Endothelial cell (in vitro differentiated cells): ENCODE results near the gene ATP8A2. TPM values are rescaled to one million over a fixed set of nuclear protein-coding genes. Genes with fewer than 3 reads are reported as not detected.

Experiments
- DNase-seq: peaks from one replicate; pipeline ENCODE4 v3.0.0; 2021; ENCODE audit warnings: low spot score
- H3K27ac Mint-ChIP-seq: one replicate; pipeline ENCODE4 v1.8.0; 2021; ENCODE audit warnings: mixed read lengths, inconsistent platforms; ENCODE audit not compliant: unreplicated experiment
- H3K27me3 Mint-ChIP-seq: one replicate; pipeline ENCODE4 v1.8.0; 2021; ENCODE audit warnings: mild to moderate bottlenecking, moderate library complexity, mixed read lengths, inconsistent platforms; ENCODE audit not compliant: unreplicated experiment
- H3K36me3 Mint-ChIP-seq: one replicate; pipeline ENCODE4 v1.8.0; 2021; ENCODE audit warnings: mild to moderate bottlenecking, low read depth, mixed read lengths, inconsistent platforms; ENCODE audit not compliant: unreplicated experiment
- H3K4me1 Mint-ChIP-seq: one replicate; pipeline ENCODE4 v1.8.0; 2021; ENCODE audit warnings: mild to moderate bottlenecking, mixed read lengths, inconsistent platforms; ENCODE audit not compliant: unreplicated experiment
- H3K4me3 Mint-ChIP-seq: one replicate; pipeline ENCODE4 v1.8.0; 2021; ENCODE audit warnings: mild to moderate bottlenecking, mixed read lengths, inconsistent platforms; ENCODE audit not compliant: unreplicated experiment
- H3K9me3 Mint-ChIP-seq: one replicate; pipeline ENCODE4 v1.8.0; 2021; ENCODE audit warnings: mixed read lengths, inconsistent platforms; ENCODE audit not compliant: unreplicated experiment
- CTCF ChIP-seq: fragments of 200-600 bp; sonication (generic); IDR thresholded peaks from one replicate; pipeline ENCODE4 v1.5.0; 2021; ENCODE audit warnings: antibody characterized with exemption; ENCODE audit not compliant: unreplicated experiment
- total RNA-seq: library from RNA; stranded (reverse); fragmentation: NEBNext Ultra II Directional; extraction: Animal tissue kit (Norgen Biotek cat#: 25700); gene quantifications from one replicate; pipeline ENCODE4 v1.2.1, GENCODE V29; 2021; ENCODE audit not compliant: unreplicated experiment

ATP8A2 gene
- total RNA-seq, 1 donor from 2014 or later, result 2.1 TPM

- H3K27ac Mint-ChIP-seq, result no peak overlapping the region
- peaks cover 6% of the 10 kb centered on the region for H3K27me3 Mint-ChIP-seq
- H3K4me3 Mint-ChIP-seq, result no peak overlapping the region
- no peaks in the 10 kb centered on the region for H3K36me3 Mint-ChIP-seq
- no peak for DNase-seq
- H3K4me1 Mint-ChIP-seq, result peaks cover 21% of the 10 kb centered on the region
- no peak for TF ChIP-seq CTCF
- no peaks in the 10 kb centered on the region for H3K9me3 Mint-ChIP-seq
Observed at GRCh38 chr13:25727810-25728209, 356.0 kb downstream of the ATP8A2 start.

GRCh38 chr13:25729201-25729600 is 357.4 kb downstream of the ATP8A2 start:
- no peak overlapping the region for H3K4me3 Mint-ChIP-seq
- peaks cover 6% of the 10 kb centered on the region for H3K27me3 Mint-ChIP-seq
- no peak for DNase-seq
- H3K27ac Mint-ChIP-seq, result no peak overlapping the region
- peaks cover 17% of the 10 kb centered on the region for H3K4me1 Mint-ChIP-seq
- no peaks in the 10 kb centered on the region for H3K9me3 Mint-ChIP-seq
- no peak for TF ChIP-seq CTCF
- H3K36me3 Mint-ChIP-seq, result no peaks in the 10 kb centered on the region

GRCh38 chr13:25731037-25731436 is 359.3 kb downstream of the ATP8A2 start:
- H3K27ac Mint-ChIP-seq, result no peak overlapping the region
- no peaks in the 10 kb centered on the region for H3K36me3 Mint-ChIP-seq
- TF ChIP-seq CTCF, result no peak
- no peak for DNase-seq
- peaks cover 3% of the 10 kb centered on the region for H3K4me1 Mint-ChIP-seq
- no peak overlapping the region for H3K4me3 Mint-ChIP-seq
- H3K27me3 Mint-ChIP-seq, result peaks cover 2% of the 10 kb centered on the region
- no peaks in the 10 kb centered on the region for H3K9me3 Mint-ChIP-seq

- Mint-ChIP-seq H3K4me1 (peaks cover 3% of the 10 kb centered on the region), H3K27me3 (peaks cover 2% of the 10 kb centered on the region), H3K9me3 (no peaks in the 10 kb centered on the region), H3K27ac (no peak overlapping the region), H3K4me3 (no peak overlapping the region), H3K36me3 (no peaks in the 10 kb centered on the region)
- DNase-seq, result no peak
- TF ChIP-seq CTCF, result no peak
Observed at GRCh38 chr13:25731536-25731935, 359.8 kb downstream of the ATP8A2 start.

- TF ChIP-seq CTCF, result no peak
- Mint-ChIP-seq H3K27ac (no peak overlapping the region), H3K9me3 (no peaks in the 10 kb centered on the region), H3K4me1 (peaks cover 7% of the 10 kb centered on the region), H3K27me3 (peaks cover 2% of the 10 kb centered on the region), H3K4me3 (no peak overlapping the region), H3K36me3 (no peaks in the 10 kb centered on the region)
- no peak for DNase-seq
Observed at GRCh38 chr13:25732111-25732865, 360.5 kb downstream of the ATP8A2 start.
